Kidney epithelial cell (primary cell): ENCODE measurements around the gene KCNAB1. TPM values are rescaled to one million over a fixed set of nuclear protein-coding genes. Genes with fewer than 3 reads are reported as not detected.

Experiments used
- DNase-seq: peaks from one replicate; pipeline ENCODE4 v3.0.0-alpha.2; 2010; ENCODE audit warnings: low read depth
- H3K27me3 ChIP-seq: 2 replicates; pipeline ENCODE4 v1.6.0; 2011; ENCODE audit warnings: low read length; ENCODE audit not compliant: control insufficient read depth, insufficient read depth
- H3K36me3 ChIP-seq: 2 replicates; pipeline ENCODE4 v1.5.1; 2011; ENCODE audit warnings: low read length; ENCODE audit not compliant: control insufficient read depth, insufficient read depth
- H3K4me3 ChIP-seq: 2 replicates; pipeline ENCODE4 v1.5.1; 2011; ENCODE audit warnings: low read depth, mild to moderate bottlenecking, control low read depth, low read length
- CTCF ChIP-seq: IDR thresholded peaks from 2 replicates; pipeline ENCODE4 v1.5.1; 2011; ENCODE audit warnings: mild to moderate bottlenecking, moderate library complexity, low read length, control low read depth, inconsistent platforms; ENCODE audit not compliant: insufficient read depth, poor library complexity, severe bottlenecking
- total RNA-seq: library from RNA; depleted of rRNA; stranded (reverse); fragments of >200 nt; gene quantifications from 2 replicates; pipeline ENCODE4 v1.2.3, GENCODE V29; 2015

KCNAB1 gene
- total RNA-seq, 1 donor from 2014 or later: not detected

- H3K36me3 ChIP-seq: no peaks in the 10 kb centered on the region
- H3K27me3 ChIP-seq: peaks cover 4% of the 10 kb centered on the region
- no peak for DNase-seq
- no peak overlapping the region for H3K4me3 ChIP-seq
- TF ChIP-seq CTCF: no peak
Measured at GRCh38 chr3:156390846-156391245, 270.5 kb downstream of the KCNAB1 start.

GRCh38 chr3:156395961-156396710 is 275.8 kb downstream of the KCNAB1 start:
- no peak for DNase-seq
- no peak overlapping the region for H3K4me3 ChIP-seq
- H3K27me3 ChIP-seq: no peaks in the 10 kb centered on the region
- H3K36me3 ChIP-seq: no peaks in the 10 kb centered on the region
- TF ChIP-seq CTCF: no peak

GRCh38 chr3:156396851-156397250 is 276.5 kb downstream of the KCNAB1 start:
- TF ChIP-seq CTCF: no peak
- Histone ChIP-seq H3K4me3 (no peak overlapping the region), H3K36me3 (no peaks in the 10 kb centered on the region), H3K27me3 (no peaks in the 10 kb centered on the region)
- no peak for DNase-seq

- Histone ChIP-seq H3K36me3 (no peaks in the 10 kb centered on the region), H3K4me3 (no peak overlapping the region), H3K27me3 (no peaks in the 10 kb centered on the region)
- no peak for DNase-seq
- no peak for TF ChIP-seq CTCF
Measured at GRCh38 chr3:156397534-156397933, 277.2 kb downstream of the KCNAB1 start.

GRCh38 chr3:156400062-156400461 is 279.7 kb downstream of the KCNAB1 start:
- Histone ChIP-seq H3K4me3 (no peak overlapping the region), H3K27me3 (no peaks in the 10 kb centered on the region), H3K36me3 (no peaks in the 10 kb centered on the region)
- no peak for DNase-seq
- no peak for TF ChIP-seq CTCF

GRCh38 chr3:156400735-156401134 is 280.4 kb downstream of the KCNAB1 start:
- DNase-seq: no peak

More at GRCh38 chr3:156400735-156401134, 280.4 kb downstream of the KCNAB1 start:
- no peaks in the 10 kb centered on the region for H3K27me3 ChIP-seq
- H3K36me3 ChIP-seq: no peaks in the 10 kb centered on the region
- TF ChIP-seq CTCF: no peak
- H3K4me3 ChIP-seq: no peak overlapping the region
